ENCODE results near the gene DHX35. TPM values are rescaled to one million over a fixed set of nuclear protein-coding genes. Genes with fewer than 3 reads are reported as not detected.

The DHX35 gene
- total RNA-seq, 4 donors from 2014 or later: 14.9 to 24.0 (median 15.9) TPM

DNA sequence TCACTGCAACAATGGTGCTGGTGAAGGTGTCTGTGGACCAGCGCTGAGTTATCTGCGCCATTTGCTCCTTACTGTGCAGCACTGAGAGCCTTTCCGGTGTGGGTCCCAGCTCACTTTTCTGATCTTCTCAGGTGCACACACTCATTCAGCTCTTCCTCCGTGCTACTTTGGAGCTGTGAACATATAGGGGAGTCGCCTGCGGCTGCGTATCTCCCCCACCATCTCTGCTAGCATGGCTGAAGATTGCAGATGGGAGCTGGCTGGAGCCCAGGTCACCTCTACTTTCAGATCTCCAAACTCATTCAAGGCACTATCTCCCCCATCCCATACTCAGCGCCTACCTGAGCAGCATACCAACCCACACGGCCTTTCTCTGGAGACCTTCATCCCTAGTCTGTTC, 96.9 kb downstream of the DHX35 start:
- TF ChIP-seq EP300 (IDR thresholded peaks at IDR 0.05): no peak
- TF ChIP-seq, protein P1, sequence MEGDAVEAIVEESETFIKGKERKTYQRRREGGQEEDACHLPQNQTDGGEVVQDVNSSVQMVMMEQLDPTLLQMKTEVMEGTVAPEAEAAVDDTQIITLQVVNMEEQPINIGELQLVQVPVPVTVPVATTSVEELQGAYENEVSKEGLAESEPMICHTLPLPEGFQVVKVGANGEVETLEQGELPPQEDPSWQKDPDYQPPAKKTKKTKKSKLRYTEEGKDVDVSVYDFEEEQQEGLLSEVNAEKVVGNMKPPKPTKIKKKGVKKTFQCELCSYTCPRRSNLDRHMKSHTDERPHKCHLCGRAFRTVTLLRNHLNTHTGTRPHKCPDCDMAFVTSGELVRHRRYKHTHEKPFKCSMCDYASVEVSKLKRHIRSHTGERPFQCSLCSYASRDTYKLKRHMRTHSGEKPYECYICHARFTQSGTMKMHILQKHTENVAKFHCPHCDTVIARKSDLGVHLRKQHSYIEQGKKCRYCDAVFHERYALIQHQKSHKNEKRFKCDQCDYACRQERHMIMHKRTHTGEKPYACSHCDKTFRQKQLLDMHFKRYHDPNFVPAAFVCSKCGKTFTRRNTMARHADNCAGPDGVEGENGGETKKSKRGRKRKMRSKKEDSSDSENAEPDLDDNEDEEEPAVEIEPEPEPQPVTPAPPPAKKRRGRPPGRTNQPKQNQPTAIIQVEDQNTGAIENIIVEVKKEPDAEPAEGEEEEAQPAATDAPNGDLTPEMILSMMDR (IDR thresholded peaks at IDR 0.05): no peak
- TF ChIP-seq POLR2A (IDR thresholded peaks at IDR 0.05): no peak
- H3K4me1 ChIP-seq: no peaks in the 10 kb centered on the region
- no peak overlapping the region for H3K4me3 ChIP-seq
- H3K36me3 ChIP-seq: no peaks in the 10 kb centered on the region
- 87% methylated on average over 9 of the region's 9 CpGs for WGBS, 2 donors
- peaks cover 0 to 7% of the 10 kb centered on the region in 2 donors for H3K27me3 ChIP-seq
- no peak for DNase-seq (ENCODE audit: low spot score in 2 of 2)
- H3K9me3 ChIP-seq: no peaks in the 10 kb centered on the region
- H3K27ac ChIP-seq: no peak overlapping the region

DNA sequence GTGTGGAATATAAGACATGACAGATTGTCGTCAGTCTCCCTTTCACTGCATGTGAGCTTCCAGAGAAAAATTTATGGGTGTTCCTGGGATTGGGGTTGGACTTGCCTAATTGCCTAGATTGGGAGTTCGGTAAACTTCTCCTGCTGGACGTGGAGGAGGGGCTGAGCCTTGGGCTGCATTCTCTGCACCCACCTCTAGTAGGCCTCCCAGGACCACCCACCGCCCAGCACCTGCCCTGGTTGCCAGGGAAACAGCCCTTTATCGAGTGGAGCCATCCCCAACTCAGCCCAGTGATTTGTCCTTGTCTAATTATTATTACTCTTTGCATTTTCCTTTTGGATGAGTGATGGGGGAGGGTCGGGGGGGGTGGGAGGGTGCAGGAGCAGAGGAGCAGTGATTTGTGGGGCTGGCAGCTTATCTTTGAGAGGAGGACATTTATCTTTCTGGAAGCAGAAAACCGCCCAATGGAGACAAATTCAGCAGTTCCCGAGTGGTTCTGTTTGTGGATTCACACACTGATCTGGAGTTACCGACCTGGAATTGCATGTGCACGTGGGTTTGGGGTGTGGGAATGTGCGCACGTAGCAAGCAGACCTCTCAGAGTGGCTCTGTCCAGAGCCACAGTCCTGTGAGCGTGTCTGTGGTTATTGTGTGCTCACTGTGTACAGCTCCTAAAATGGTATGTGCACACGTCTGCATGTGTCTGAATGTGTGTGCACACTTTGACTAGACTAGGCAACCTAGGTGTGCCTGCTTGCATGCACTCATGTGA, 104.5 kb downstream of the DHX35 start:
- H3K4me1 ChIP-seq: no peaks in the 10 kb centered on the region
- H3K36me3 ChIP-seq: no peaks in the 10 kb centered on the region
- peaks cover 0 to 4% of the 10 kb centered on the region in 2 donors for H3K27me3 ChIP-seq
- 42 to 47% methylated on average over 14 of the region's 14 CpGs for WGBS, 2 donors
- no peak for DNase-seq (ENCODE audit: low spot score in 2 of 2)
- no peak overlapping the region for H3K4me3 ChIP-seq
- no peak overlapping the region for H3K27ac ChIP-seq
- peaks cover 0 to 13% (median 0%) of the 10 kb centered on the region in 4 donors for H3K9me3 ChIP-seq
- TF ChIP-seq, protein P1 (IDR thresholded peaks at IDR 0.05): no peak
- TF ChIP-seq EP300 (IDR thresholded peaks at IDR 0.05) (no peak), POLR2A (IDR thresholded peaks at IDR 0.05) (no peak)

DNA sequence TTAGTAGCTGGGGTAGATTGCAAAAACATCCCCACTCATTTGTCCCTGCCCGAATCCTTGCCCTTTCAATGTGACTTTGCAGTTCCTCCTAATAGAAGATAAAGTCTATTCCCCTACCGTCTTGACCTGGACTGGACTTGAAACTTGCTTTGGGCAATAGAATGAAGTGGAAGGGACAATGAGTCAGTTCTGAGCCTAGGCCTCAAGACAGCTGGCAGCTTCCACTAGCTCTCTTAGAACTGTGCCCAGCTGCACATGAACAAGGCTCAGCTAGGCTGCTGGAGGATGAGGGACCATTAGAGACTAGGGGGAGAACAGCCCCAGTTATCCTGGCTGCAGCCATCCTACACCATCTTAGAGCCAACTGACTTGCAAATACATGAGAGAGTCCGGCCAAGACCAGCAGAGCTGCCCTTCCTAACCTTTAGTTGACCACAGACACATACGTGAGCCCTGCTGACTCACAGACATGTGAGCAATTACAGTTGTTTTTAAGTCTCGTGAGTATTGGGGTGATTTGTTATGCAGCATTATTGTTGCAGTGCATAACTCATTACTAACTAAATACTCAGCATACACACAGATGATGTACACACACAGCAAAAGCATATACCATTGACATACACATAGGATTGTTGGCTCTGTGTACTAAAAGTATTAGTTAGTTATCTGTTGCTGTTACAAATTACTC, 105.5 kb downstream of the DHX35 start:
- WGBS, 2 donors: 66 to 71% methylated on average over 5 of the region's 5 CpGs
- no peak for TF ChIP-seq EP300 (IDR thresholded peaks at IDR 0.05)
- H3K4me1 ChIP-seq: no peaks in the 10 kb centered on the region
- no peak overlapping the region for H3K27ac ChIP-seq
- H3K36me3 ChIP-seq: no peaks in the 10 kb centered on the region
- no peak overlapping the region for H3K4me3 ChIP-seq
- no peak for DNase-seq (ENCODE audit: low spot score in 2 of 2)
- peaks cover 0 to 13% (median 0%) of the 10 kb centered on the region in 4 donors for H3K9me3 ChIP-seq
- H3K27me3 ChIP-seq: peaks cover 0 to 4% of the 10 kb centered on the region in 2 donors

DNA sequence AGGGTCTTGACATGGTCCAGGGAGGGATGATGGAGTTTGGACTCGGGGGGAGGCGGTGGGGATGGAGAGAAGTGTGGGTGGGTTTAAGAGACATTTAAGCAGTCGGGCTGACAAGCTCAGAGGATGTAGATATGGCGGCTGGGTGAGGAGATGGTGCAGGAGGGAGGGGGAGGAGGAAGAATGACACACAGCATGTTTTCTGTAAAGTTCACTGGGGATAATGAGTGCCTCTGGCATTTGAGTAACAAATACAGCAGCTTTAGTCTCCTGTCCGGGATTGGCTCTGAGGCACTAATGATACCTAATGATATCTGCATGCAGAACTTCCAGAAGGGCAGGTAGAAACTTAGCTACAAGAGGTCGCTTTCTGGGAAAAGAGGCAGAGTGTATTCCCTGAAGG, 107.8 kb downstream of the DHX35 start:
- 47 to 51% methylated on average over 6 of the region's 6 CpGs for WGBS, 2 donors
- Histone ChIP-seq H3K4me1 (no peaks in the 10 kb centered on the region), H3K9me3 (peaks cover 0 to 13% (median 0%) of the 10 kb centered on the region in 4 donors), H3K4me3 (no peak overlapping the region), H3K36me3 (no peaks in the 10 kb centered on the region), H3K27ac (no peak overlapping the region), H3K27me3 (peaks cover 0 to 4% of the 10 kb centered on the region in 2 donors)
- DNase-seq (ENCODE audit: low spot score in 2 of 2): no peak
- TF ChIP-seq, protein P1 (IDR thresholded peaks at IDR 0.05): no peak
- TF ChIP-seq EP300 (IDR thresholded peaks at IDR 0.05) (no peak), POLR2A (IDR thresholded peaks at IDR 0.05) (no peak)

DNA sequence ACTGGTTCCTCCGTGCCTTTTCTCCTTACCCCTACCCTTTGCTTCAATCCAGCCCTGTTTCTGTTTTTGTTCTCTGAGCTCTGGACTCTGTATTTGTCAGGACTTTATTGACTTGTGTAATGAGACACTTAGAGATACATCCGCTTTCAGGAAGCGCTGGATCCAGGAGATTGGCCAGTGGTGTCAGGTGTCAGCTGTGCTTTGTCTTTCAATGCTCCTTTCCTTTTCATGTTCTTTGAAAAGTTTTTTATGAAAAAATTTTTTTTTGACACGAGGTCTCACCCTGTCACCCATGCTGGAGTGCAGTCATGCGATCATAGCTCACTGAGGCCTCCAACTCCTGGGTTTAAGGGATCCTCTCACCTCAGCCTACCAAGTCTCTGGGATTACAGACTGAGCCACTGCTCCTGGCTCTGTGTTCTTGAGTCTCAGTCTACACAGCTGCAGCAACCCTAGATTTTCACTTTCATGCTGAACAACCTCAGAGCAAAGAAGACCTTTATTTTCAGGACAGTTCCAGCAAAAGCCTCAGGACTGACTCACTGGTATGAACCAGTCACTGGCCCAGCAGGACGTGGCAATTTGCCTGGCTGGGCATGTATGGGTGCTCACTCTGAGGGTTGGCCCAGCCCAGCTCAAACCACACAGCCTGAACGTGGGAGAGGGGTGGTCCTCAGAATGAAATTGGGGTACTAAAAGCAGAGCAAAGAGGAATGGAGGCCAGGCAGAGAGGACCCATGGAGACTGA, 108.5 kb downstream of the DHX35 start:
- H3K4me3 ChIP-seq: no peak overlapping the region
- DNase-seq (ENCODE audit: low spot score in 2 of 2): no peak
- 65 to 68% methylated on average over 7 of the region's 7 CpGs for WGBS, 2 donors
- peaks cover 0 to 13% (median 0%) of the 10 kb centered on the region in 4 donors for H3K9me3 ChIP-seq
- TF ChIP-seq EP300 (IDR thresholded peaks at IDR 0.05): no peak
- TF ChIP-seq POLR2A (IDR thresholded peaks at IDR 0.05): no peak
- TF ChIP-seq, protein P1 (IDR thresholded peaks at IDR 0.05): no peak
- no peaks in the 10 kb centered on the region for H3K4me1 ChIP-seq
- no peak overlapping the region for H3K27ac ChIP-seq
- no peaks in the 10 kb centered on the region for H3K36me3 ChIP-seq
- peaks cover 0 to 4% of the 10 kb centered on the region in 2 donors for H3K27me3 ChIP-seq

All from tibial nerve (tissue), 4 donors.